K562 (cell line): ENCODE data around the gene RSPH1. TPM values are rescaled to one million over a fixed set of nuclear protein-coding genes. Genes with fewer than 3 reads are reported as not detected.

Experiments
- ATAC-seq: fragments of 200-7000 bp; cut with Tn5 transposase; 3 replicates; pipeline ENCODE4 v1.9.1; 2020; ENCODE audit warnings: moderate library complexity
- BruUV-seq: library from RNA; stranded (reverse); fragments of 400-500 nt; replicated peaks from 2 replicates; lab custom pipeline; 2021; lab: Mats Ljungman, UMichigan
- CTCF ChIA-PET: fragments of 300-600 bp; formaldehyde crosslinking; extraction: SDS; loops from one replicate; lab custom pipeline; 2021; ENCODE audit warnings: low intra/inter-chr PET ratio; lab: Yijun Ruan, JAX
- POLR2A ChIA-PET: fragments of 300-600, 350-650 bp; sonication (Branson Sonifier 250); formaldehyde crosslinking; extraction: SDS; loops from one replicate; lab custom pipeline; 2021; ENCODE audit warnings: antibody characterized with exemption, inconsistent platforms; lab: Yijun Ruan, JAX
- DNase-seq, 4 experiments: peaks; one replicate each; pipeline versions ENCODE4 v3.0.0 to v3.0.0-alpha.2; 2011 to 2018; ENCODE audit warnings: low spot score in 3 of 4, mixed read lengths in 3 of 4; ENCODE audit errors: extremely low read depth in 1 of 4
- FAIRE-seq: peaks from 2 replicates; lab custom pipeline; 2011; peaks lifted over from hg19 to GRCh38; lab: Jason Lieb, UNC
- H2AFZ ChIP-seq: 2 replicates; pipeline ENCODE4 v1.6.0; 2011; ENCODE audit warnings: low read depth, low read length, control low read depth, inconsistent platforms
- H3K27ac ChIP-seq: fragments of 200-600 bp; 3 replicates; pipeline ENCODE4 v1.8.0; 2011; ENCODE audit warnings: low read depth, mild to moderate bottlenecking, control low read depth, inconsistent platforms, low read length, moderate library complexity, mixed read lengths; ENCODE audit errors: extremely low read depth
- H3K27me3 ChIP-seq, 2 experiments: fragments of 300-600 bp in 1 of 2; 2 replicates in 1 of 2; 3 replicates in 1 of 2; pipeline versions ENCODE4 v1.6.0 to v1.8.0; 2011; ENCODE audit warnings: inconsistent platforms in 2 of 2, low read length in 2 of 2, mild to moderate bottlenecking in 1 of 2, mixed read lengths in 1 of 2, moderate library complexity in 1 of 2; ENCODE audit not compliant: control insufficient read depth in 2 of 2, insufficient read depth in 2 of 2
- H3K36me3 ChIP-seq: fragments of 300-600 bp; 3 replicates; pipeline ENCODE4 v1.8.0; 2011; ENCODE audit warnings: mild to moderate bottlenecking, low read length, inconsistent platforms; ENCODE audit not compliant: control insufficient read depth, insufficient read depth
- H3K4me1 ChIP-seq, 2 experiments: fragments of 200-600 bp in 1 of 2; replicated peaks in 1 of 2; 2 replicates in 1 of 2; 3 replicates in 1 of 2; pipeline versions ENCODE4 v1.5.1 to v1.8.0; 2011; ENCODE audit warnings: inconsistent platforms in 2 of 2, low read length in 2 of 2, mild to moderate bottlenecking in 1 of 2, mixed read lengths in 1 of 2, moderate library complexity in 1 of 2; ENCODE audit not compliant: control insufficient read depth in 2 of 2, insufficient read depth in 2 of 2
- H3K4me2 ChIP-seq: 2 replicates; pipeline ENCODE4 v1.6.1; 2011; ENCODE audit warnings: low read length, control low read depth, inconsistent platforms, mixed read lengths; ENCODE audit not compliant: insufficient read depth
- H3K4me3 ChIP-seq: fragments of 200-600 bp; sonication (generic), shearing (Covaris generic); 2 replicates; pipeline ENCODE4 v1.5.1; 2016; ENCODE audit warnings: control low read depth, inconsistent platforms
- H3K79me2 ChIP-seq: fragments of 200-600 bp; 3 replicates; pipeline ENCODE4 v1.8.0; 2011; ENCODE audit warnings: low read length, inconsistent platforms; ENCODE audit not compliant: control insufficient read depth, insufficient read depth
- H3K9ac ChIP-seq, 2 experiments: 2 replicates each; pipeline versions ENCODE4 v1.6.0 to v1.6.1; 2011; ENCODE audit warnings: low read depth in 2 of 2, low read length in 2 of 2, control low read depth in 1 of 2, inconsistent platforms in 1 of 2, mild to moderate bottlenecking in 1 of 2, mixed read lengths in 1 of 2; ENCODE audit not compliant: insufficient read depth in 1 of 2
- H3K9me1 ChIP-seq: one replicate; pipeline ENCODE4 v1.6.0; 2011; ENCODE audit warnings: inconsistent platforms, mild to moderate bottlenecking, low read length, moderate library complexity; ENCODE audit not compliant: control insufficient read depth, insufficient read depth
- H3K9me3 ChIP-seq: replicated peaks from 2 replicates; pipeline ENCODE4 v1.5.1; 2011; ENCODE audit warnings: low read depth, low read length, inconsistent platforms; ENCODE audit not compliant: control insufficient read depth, insufficient read depth
- H4K20me1 ChIP-seq: replicated peaks from 2 replicates; pipeline ENCODE4 v1.6.1; 2011; ENCODE audit warnings: low read length, inconsistent platforms, mixed read lengths; ENCODE audit not compliant: control insufficient read depth, insufficient read depth
- ATF3 ChIP-seq, 2 experiments: fragments of 450-650 bp in 1 of 2; sonication (generic) in 1 of 2; formaldehyde crosslinking in 1 of 2; IDR thresholded peaks in 1 of 2; conservative IDR thresholded peaks in 1 of 2; 2 replicates each; pipeline versions ENCODE4 v1.6.1 to v1.8.1; 2016 to 2023; ENCODE audit warnings: mild to moderate bottlenecking in 2 of 2, moderate library complexity in 2 of 2, inconsistent platforms in 1 of 2, missing genetic modification reagents in 1 of 2
- BMI1 ChIP-seq: fragments of 150-350 bp; IDR thresholded peaks from 2 replicates; pipeline ENCODE4 v1.6.1; 2014; ENCODE audit warnings: low read length
- CBX1 ChIP-seq: sonication (generic); IDR thresholded peaks from 2 replicates; pipeline ENCODE4 v1.6.1; 2016; ENCODE audit warnings: antibody characterized with exemption, low read depth, mild to moderate bottlenecking
- ETV6 ChIP-seq, 3 experiments: fragments of 150-350 bp in 1 of 3; sonication (generic) in 1 of 3; formaldehyde crosslinking in 1 of 3; IDR thresholded peaks; 2 replicates each; pipeline versions ENCODE4 v1.6.1 to v1.8.0; 2014 to 2022; ENCODE audit warnings: borderline replicate concordance in 2 of 3, low read depth in 2 of 3, antibody characterized with exemption in 1 of 3, low read length in 1 of 3, mild to moderate bottlenecking in 1 of 3, missing genetic modification reagents in 1 of 3
- FOXK1 ChIP-seq: sonication (generic); formaldehyde crosslinking; IDR thresholded peaks from 2 replicates; pipeline ENCODE4 v1.8.0; 2022; ENCODE audit warnings: missing genetic modification reagents, mild to moderate bottlenecking, borderline replicate concordance
- GABPA ChIP-seq: fragments of 200-800 bp; sonication (Bioruptor generic); conservative IDR thresholded peaks from 2 replicates; pipeline ENCODE4 v1.6.1; 2016; ENCODE audit warnings: low read depth, missing genetic modification characterization, missing compliant biosample characterization
- JUND ChIP-seq, 2 experiments: IDR thresholded peaks; 2 replicates in 1 of 2; 3 replicates in 1 of 2; pipeline ENCODE4 v1.6.1; 2011; ENCODE audit warnings: borderline replicate concordance in 2 of 2, low read depth in 2 of 2, low read length in 2 of 2, improper control_type of control experiment in 1 of 2, missing biosample characterization in 1 of 2, missing genetic modification characterization in 1 of 2, missing genetic modification reagents in 1 of 2
- MYBL2 ChIP-seq, 2 experiments: fragments of 450-650 bp in 1 of 2; sonication (generic) in 1 of 2; formaldehyde crosslinking in 1 of 2; IDR thresholded peaks; 2 replicates each; pipeline versions ENCODE4 v1.6.1 to v1.8.1; 2017 to 2022; ENCODE audit warnings: borderline replicate concordance in 1 of 2, inconsistent platforms in 1 of 2, low read depth in 1 of 2, mild to moderate bottlenecking in 1 of 2, missing genetic modification reagents in 1 of 2, moderate library complexity in 1 of 2
- PCBP1 ChIP-seq: fragments of 200-400 bp; formaldehyde crosslinking; IDR thresholded peaks from 2 replicates; pipeline ENCODE4 v1.6.1; 2018; ENCODE audit warnings: mild to moderate bottlenecking, low read depth, low read length; ENCODE audit not compliant: poor library complexity, severe bottlenecking
- STAT6 ChIP-seq: sonication (generic); formaldehyde crosslinking; IDR thresholded peaks from 2 replicates; pipeline ENCODE4 v1.8.1; 2023; ENCODE audit warnings: mild to moderate bottlenecking, missing genetic modification reagents
- THRAP3 ChIP-seq: fragments of 450-650 bp; IDR thresholded peaks from 2 replicates; pipeline ENCODE4 v1.6.1; 2016; ENCODE audit warnings: mild to moderate bottlenecking, inconsistent platforms, borderline replicate concordance
- ZNF184 ChIP-seq: sonication (generic); formaldehyde crosslinking; IDR thresholded peaks from 2 replicates; pipeline ENCODE4 v1.5.0; 2020; ENCODE audit warnings: missing genetic modification reagents
- ZNF589 ChIP-seq: fragments of 200-800 bp; sonication (Bioruptor generic); IDR thresholded peaks from 2 replicates; pipeline ENCODE4 v1.6.1; 2016; ENCODE audit warnings: low read depth, missing genetic modification characterization, missing compliant biosample characterization
- WGBS: fragments of 100-300 bp; shearing (Covaris generic); methylation state at CpG from one replicate; pipeline ENCODE4 v1.1.6; 2016; ENCODE audit warnings: low coverage, mixed read lengths; ENCODE audit not compliant: insufficient coverage; ENCODE audit errors: missing lambda C conversion rate; 5-methylcytosine and 5-hydroxymethylcytosine counted together
- in situ Hi-C: fragments of 300-500 bp; cut with MboI; formaldehyde crosslinking; loops from 4 replicates; pipeline ENCODE4 v1.15.0; 2018; ENCODE audit warnings: inconsistent platforms, mixed read lengths
- intact Hi-C: fragments of 100-400 bp; cut with micrococcal nuclease; formaldehyde crosslinking; loops from 2 replicates; pipeline ENCODE4 v1.14.2; 2022
- polyA plus RNA-seq, 8 experiments: library from polyadenylated mRNA; depleted of rRNA in 4 of 8; stranded (reverse) in 5 of 8; unstranded in 3 of 8; fragments of >200 nt; fragmentation: Nextera tagmentation in 2 of 8; fragmentation: Illumina TruSeq in 1 of 8; extraction: Ambion mirVana in 2 of 8; extraction: Trizol in 1 of 8; gene quantifications; 2 replicates each; pipeline versions ENCODE4 v1.2.1 to v1.2.3, GENCODE V29; 2011 to 2014; ENCODE audit warnings: inconsistent platforms in 1 of 8, missing spikeins in 1 of 8
- total RNA-seq, 7 experiments: library from RNA; depleted of rRNA in 6 of 7; stranded (reverse); fragments of >200 nt in 6 of 7; fragmentation: Illumina TruSeq in 2 of 7; extraction: Trizol in 2 of 7; gene quantifications; 2 replicates each; pipeline versions ENCODE4 v1.2.1 to v1.2.3, GENCODE V29; 2011 to 2021; ENCODE audit warnings: low replicate concordance in 1 of 7

RSPH1 gene
- total and polyA plus RNA-seq, 9 of the 15 experiments (the other 6 are each of a cell fraction or from before 2014, with no cell fraction given), result 0.17 TPM; not detected in 8

GRCh38 chr21:42496120-42496838, at the start of gene RSPH1 (continued):
- TF ChIP-seq STAT6 (CRISPR knock-in tag) (no peak), MYBL2 (IDR thresholded peaks at IDR 0.05; ENCODE audit: low read depth) (no peak), MYBL2 (CRISPR knock-in tag; IDR thresholded peaks at IDR 0.05; ENCODE audit: borderline replicate concordance) (no peak), GABPA (tag) (peak; percentile 83), JUND (IDR thresholded peaks at IDR 0.05; ENCODE audit: borderline replicate concordance, low read depth, low read length) (0 out of 2 replicates have a peak, but pooled peaks have one; percentile 27), JUND (tag; IDR thresholded peaks at IDR 0.05; ENCODE audit: borderline replicate concordance, low read depth, low read length) (no peak), BMI1 (peak; percentile 99)

- Histone ChIP-seq H3K4me2 (peak overlapping the region; percentile 90; the same call in 1 of the 2 replicates), H4K20me1 (no peaks in the 10 kb centered on the region), H3K9me1 (peaks cover 2% of the 10 kb centered on the region), H3K9me3 (no peaks in the 10 kb centered on the region), H3K27me3 (no peaks in the 10 kb centered on the region), H3K27ac (peak overlapping the region; percentile 40; the same call in 1 of the 3 replicates), H2AFZ (no peak overlapping the region), H3K36me3 (no peaks in the 10 kb centered on the region), H3K4me3 (no peak overlapping the region), H3K79me2 (no peaks in the 10 kb centered on the region), H3K9ac (peak overlapping the region; percentile 55 to 57; a peak in 2 of 4 replicates), H3K4me1 (peaks cover 48 to 62% of the 10 kb centered on the region in 2 experiments)
- ATAC-seq, result peak; percentile 56
- peak; percentile 41 to 67 (median 62) for DNase-seq
- intact Hi-C loops (no loop called here), in situ Hi-C loops (no loop called here)
- POLR2A ChIA-PET, result interaction anchor here (0.5 to 3.3 kb wide), 5 partner anchors 11 to 401 kb away, joined by 3 to 14 read pairs (median 3); no protein-coding TSS in a partner anchor
- CTCF ChIA-PET, result no interaction called here
- FAIRE-seq, result peak; percentile 37
- 25% methylated on average over 8 of the region's 8 CpGs for WGBS
- BruUV-seq, result no TSS peak
- no peak for TF ChIP-seq THRAP3
- no peak for TF ChIP-seq PCBP1
- no peak for TF ChIP-seq ETV6 (IDR thresholded peaks at IDR 0.05; ENCODE audit: borderline replicate concordance in 1 of 2, low read depth in 2 of 2, low read length in 1 of 2)
- no peak for TF ChIP-seq ETV6 (CRISPR knock-in tag; IDR thresholded peaks at IDR 0.05; ENCODE audit: borderline replicate concordance)
- peak; percentile 83 for TF ChIP-seq ATF3 (IDR thresholded peaks at IDR 0.05)
- no peak for TF ChIP-seq ATF3 (CRISPR knock-in tag; conservative IDR thresholded peaks at IDR 0.05)
- no peak for TF ChIP-seq CBX1
- TF ChIP-seq ZNF589 (CRISPR knock-in tag), result 0 out of 2 replicates have a peak, but pooled peaks have one; percentile 39
- no peak for TF ChIP-seq GABPA (tag)
- no peak for TF ChIP-seq ZNF184 (CRISPR knock-in tag)
- TF ChIP-seq FOXK1 (CRISPR knock-in tag), result no peak
Observed at GRCh38 chr21:42545745-42546144, 49.7 kb upstream of the RSPH1 start.
